BJ (cell line): ENCODE results near the gene WDR82. TPM values are rescaled to one million over a fixed set of nuclear protein-coding genes. Genes with fewer than 3 reads are reported as not detected.

ENCODE experiments used
- polyA plus RNA-seq: library from polyadenylated mRNA; depleted of rRNA; stranded (reverse); fragments of >200 nt; gene quantifications from 2 replicates; pipeline ENCODE4 v1.2.3, GENCODE V29; 2011; rRNA removed
- small RNA-seq: library from RNA; depleted of rRNA; stranded (forward); fragments of <200 nt; gene quantifications from one replicate; pipeline ENCODE3, GENCODE V24; 2012; ENCODE audit warnings: low replicate concordance, low read depth; ENCODE audit not compliant: insufficient read length

The WDR82 gene
- polyA plus RNA-seq, 1 experiment: 42.3 TPM

Small RNA genes within 50 kb of the gene (small RNA-seq; reads per million reads assigned to genes)
- gene MIR135A1: not detected
- 172,842 reads per million, percentile 100 among the genes with 10 or more reads in this experiment for gene MIRLET7G

Other genes with a start within 250 kb of the WDR82 start
- 25.7 and 37.0 TPM in 2 replicates for gene DUSP7, start 222.1 kb downstream of the WDR82 start, polyA plus RNA-seq
- gene POC1A, start 124.2 kb downstream of the WDR82 start, polyA plus RNA-seq: 9.3 and 18.4 TPM in 2 replicates
- gene ALAS1, start 80.5 kb downstream of the WDR82 start, polyA plus RNA-seq: 35.7 and 51.7 TPM in 2 replicates
- 0.07 TPM in 1 of 2 replicates, not detected in the other for gene TLR9, start 53.0 kb downstream of the WDR82 start, polyA plus RNA-seq
- 109 and 205 TPM in 2 replicates for gene TWF2, start 39.5 kb downstream of the WDR82 start, polyA plus RNA-seq
- gene PPM1M, start 32.9 kb downstream of the WDR82 start, polyA plus RNA-seq: 38.5 and 52.2 TPM in 2 replicates
- gene GLYCTK, start 9.2 kb upstream of the WDR82 start, polyA plus RNA-seq: 4.6 and 7.8 TPM in 2 replicates
- 2.7 and 4.8 TPM in 2 replicates for gene DNAH1, start 37.7 kb upstream of the WDR82 start, polyA plus RNA-seq
- 35.9 and 62.0 TPM in 2 replicates for gene BAP1, start 131.4 kb upstream of the WDR82 start, polyA plus RNA-seq
- gene PHF7, start 132.0 kb upstream of the WDR82 start, polyA plus RNA-seq: 4.3 and 4.9 TPM in 2 replicates
- not detected in 2 replicates for gene SEMA3G, start 166.5 kb upstream of the WDR82 start, polyA plus RNA-seq
- gene TNNC1, start 175.4 kb upstream of the WDR82 start, polyA plus RNA-seq: 1.7 TPM in 2 replicates
- 66.4 and 95.3 TPM in 2 replicates for gene NISCH, start 177.0 kb upstream of the WDR82 start, polyA plus RNA-seq
- gene STAB1, start 216.7 kb upstream of the WDR82 start, polyA plus RNA-seq: 0.01 and 0.05 TPM in 2 replicates